ENCODE measurements around the gene KLRD1.
A peak's percentile ranks its signal among the peaks of the same experiment; 100 is the strongest.
"Not testable (repeated sequence)": the region's sequence is repeated elsewhere in the genome, so short reads cannot be mapped to it uniquely, and the experiment has no call there.

KLRD1 gene

DNA sequence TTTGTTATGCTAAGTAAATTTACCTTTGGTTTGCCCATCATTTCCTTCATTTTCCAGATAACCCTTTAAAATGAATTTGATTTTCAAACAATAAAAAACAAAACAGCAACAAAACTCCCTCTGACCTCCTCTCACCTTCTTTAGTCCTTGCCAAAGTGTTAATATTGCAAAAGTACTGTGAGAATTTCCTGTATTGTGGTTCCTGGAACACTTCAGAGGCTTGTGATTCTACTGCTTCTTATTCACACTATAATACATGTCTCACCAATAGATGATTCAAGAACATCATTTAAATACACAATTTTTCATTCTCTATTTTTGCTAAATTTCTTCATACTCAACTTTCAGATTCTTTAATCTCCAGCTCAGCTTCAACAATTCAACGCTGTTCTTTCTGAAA is at the start of gene KLRD1:
TSS of gene KLRD1 (plus strand) at position 241 of the 400 bp plus-strand sequence. CDS start 208 bp downstream, outside the sequence.
- DNase-seq: no peak

GRCh38 chr12:10260927-10261326 is 46.7 kb upstream of the KLRD1 start:
- DNase-seq: no peak

DNA sequence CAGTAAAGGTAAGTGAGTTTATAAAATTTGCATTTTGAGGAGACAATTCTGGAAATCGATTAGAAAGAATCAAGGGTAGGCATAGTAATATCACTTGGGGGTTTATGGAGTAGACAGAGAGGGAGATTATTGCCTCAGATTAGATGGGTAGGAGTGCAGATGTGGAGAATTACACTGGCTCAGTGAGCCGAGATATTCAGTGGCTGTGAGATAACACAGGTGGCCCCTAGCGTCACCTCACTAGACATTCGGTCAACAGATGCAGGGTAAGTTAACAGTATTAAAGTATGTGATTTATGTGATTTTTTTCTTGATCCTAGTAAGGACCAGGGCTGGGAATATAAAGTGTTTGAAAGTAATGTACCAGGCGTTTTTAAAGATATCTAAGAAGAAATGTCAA is 39.6 kb upstream of the KLRD1 start:
- no peak for DNase-seq

- DNase-seq: no peak
Observed at GRCh38 chr12:10272467-10272866, 35.2 kb upstream of the KLRD1 start.

- DNase-seq: no peak
Observed at GRCh38 chr12:10276774-10277173, 30.9 kb upstream of the KLRD1 start.

DNA sequence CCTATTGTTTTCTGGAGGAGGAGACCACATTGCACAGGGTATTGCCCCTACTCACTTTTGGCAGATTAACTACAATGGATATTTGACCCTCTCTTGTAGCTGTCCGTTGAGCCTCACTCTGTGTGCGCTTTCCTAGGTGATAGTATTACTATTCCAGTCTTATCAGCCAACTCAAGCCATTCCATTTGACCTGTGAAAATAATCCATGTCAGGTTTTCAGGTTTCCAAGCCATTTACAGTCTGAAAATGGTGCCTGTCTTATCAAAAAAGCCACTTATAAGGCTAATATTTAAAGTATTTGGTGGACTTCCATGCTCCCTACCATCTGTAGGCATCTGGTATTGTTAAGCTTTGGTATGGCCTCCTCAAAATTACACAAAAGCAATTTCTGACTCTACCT is 29.6 kb upstream of the KLRD1 start:
- no peak for DNase-seq

GRCh38 chr12:10279937-10280336 is 27.7 kb upstream of the KLRD1 start:
- no peak for DNase-seq

DNA sequence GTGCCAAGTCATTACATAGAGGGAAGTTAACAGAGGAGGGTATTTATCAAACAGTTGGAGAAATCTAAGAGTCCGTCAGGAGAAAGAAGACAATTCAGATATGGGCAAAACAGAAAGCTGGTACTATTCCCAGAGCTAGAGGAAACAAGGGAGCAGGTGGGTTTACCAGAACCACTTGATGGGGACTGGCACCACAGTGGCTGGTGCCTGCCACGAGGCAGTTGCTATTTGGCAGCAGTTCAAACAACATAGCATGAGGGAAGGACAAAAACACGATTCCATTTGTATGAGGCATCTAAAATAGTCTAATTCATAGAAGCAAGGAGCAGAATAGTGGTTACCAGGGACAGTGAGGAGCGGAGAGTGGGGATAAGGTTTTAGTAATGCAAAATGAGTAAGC is 24.6 kb upstream of the KLRD1 start:
- DNase-seq: no peak

DNA sequence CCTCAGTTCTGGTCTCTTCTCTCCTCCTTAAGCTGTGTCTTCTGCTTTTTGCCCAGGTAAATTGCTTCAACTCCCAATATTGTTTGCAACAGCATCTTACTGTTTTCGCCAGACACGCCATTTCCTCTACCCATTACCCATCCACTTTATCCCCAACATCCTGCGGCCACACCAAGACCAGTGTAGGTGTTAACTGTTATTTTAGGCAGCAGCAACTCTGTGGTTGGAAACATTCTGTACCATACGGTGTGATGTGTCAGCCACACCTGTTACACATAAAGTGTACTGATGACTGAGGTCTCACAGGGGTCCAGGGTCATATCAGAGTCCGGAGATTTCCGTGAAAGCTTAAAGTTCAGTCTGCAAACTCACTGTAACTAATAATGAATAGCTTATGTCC is 21.8 kb upstream of the KLRD1 start:
- no peak for DNase-seq

DNA sequence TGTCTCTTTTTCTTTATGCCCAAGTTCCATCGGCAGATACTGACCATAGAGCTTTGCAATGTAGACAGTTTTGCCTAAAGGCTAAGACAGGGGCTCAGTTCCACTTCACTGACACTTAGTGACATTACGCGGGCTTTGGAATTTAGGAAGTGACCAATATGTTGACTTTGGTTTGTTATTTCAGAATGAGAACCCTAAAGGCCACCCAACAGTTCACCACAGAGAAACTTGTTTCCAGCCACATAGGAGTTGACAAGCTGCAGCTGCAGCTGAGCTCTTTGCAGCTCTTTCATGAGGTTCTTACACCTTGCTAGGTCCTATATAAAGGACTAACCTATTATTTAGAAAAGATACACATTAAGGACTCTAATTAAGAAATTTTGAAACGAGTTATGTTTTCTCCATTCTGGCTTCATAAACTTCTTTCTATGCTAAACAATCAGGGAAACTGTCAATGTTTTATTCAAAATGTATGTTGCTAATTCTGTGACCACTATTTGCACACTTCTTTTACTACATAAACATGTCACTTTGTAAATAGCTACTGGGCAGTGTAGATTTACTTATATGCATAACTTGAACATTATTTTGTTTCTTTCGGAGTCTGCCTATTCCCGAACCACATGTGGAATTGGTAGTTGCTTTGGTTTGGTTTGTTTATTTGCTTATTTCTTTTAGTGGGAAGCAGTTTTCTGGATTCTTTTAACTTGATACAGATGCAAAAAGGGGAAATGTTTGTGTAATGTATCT is 18.5 kb upstream of the KLRD1 start:
- no peak for DNase-seq

DNA sequence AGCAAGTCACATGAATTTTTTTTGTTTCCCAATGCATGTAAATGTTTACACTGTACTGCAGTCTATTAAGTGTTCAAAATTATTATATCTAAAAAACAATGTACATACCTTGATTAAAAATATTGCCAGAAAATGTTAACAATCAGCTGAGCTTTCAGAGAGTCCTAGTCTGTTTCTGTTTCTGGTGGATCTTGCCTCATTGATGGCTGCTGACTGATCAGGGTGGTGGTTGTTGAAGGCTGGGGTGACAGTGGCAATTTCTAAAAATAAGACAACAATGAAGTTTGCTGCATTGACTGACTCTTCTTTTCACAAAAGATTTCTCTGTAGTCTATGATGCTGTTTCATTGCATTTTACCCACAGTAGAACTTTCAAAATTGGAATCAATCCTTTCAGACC is 16.6 kb upstream of the KLRD1 start:
- no peak for DNase-seq

- no peak for DNase-seq
Observed at GRCh38 chr12:10293151-10293550, 14.5 kb upstream of the KLRD1 start.

DNA sequence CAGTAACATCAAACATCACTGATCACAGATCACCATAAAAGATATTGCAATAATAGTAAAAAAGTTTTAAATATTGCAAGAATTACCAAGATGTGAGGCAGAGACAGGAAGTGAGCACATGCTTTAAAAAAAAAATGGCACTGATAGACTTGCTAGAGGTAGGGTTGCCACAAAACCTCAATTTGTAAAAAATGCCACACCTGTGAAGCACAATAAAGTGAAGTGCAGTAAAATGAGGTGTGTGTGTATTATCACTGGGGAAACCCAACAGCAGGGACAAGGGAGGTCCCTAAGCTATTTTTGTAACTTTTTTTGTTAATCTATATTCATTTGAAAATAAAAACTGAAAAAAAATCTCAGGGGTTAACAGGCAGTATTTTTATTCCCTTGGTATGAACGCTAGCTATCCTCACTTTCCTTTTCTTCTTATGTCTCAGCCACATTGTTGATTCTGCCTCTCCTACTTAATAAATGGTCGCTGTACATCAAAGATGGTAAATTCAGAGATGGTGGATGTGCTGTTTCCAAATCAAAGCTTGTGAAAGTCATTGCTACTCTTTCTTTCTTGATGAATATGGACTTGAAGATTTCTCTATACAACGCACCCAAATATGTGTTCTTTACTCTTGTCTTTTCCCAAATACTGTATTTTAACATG is 14.0 kb upstream of the KLRD1 start:
- no peak for DNase-seq

- peak in 1 of 2 donors; percentile 33 for DNase-seq
Observed at GRCh38 chr12:10301103-10301502, 6.6 kb upstream of the KLRD1 start.

- DNase-seq: no peak
Observed at GRCh38 chr12:10304161-10304574, 3.5 kb upstream of the KLRD1 start.

GRCh38 chr12:10305411-10305810 is 2.3 kb upstream of the KLRD1 start:
- DNase-seq: no peak

DNA sequence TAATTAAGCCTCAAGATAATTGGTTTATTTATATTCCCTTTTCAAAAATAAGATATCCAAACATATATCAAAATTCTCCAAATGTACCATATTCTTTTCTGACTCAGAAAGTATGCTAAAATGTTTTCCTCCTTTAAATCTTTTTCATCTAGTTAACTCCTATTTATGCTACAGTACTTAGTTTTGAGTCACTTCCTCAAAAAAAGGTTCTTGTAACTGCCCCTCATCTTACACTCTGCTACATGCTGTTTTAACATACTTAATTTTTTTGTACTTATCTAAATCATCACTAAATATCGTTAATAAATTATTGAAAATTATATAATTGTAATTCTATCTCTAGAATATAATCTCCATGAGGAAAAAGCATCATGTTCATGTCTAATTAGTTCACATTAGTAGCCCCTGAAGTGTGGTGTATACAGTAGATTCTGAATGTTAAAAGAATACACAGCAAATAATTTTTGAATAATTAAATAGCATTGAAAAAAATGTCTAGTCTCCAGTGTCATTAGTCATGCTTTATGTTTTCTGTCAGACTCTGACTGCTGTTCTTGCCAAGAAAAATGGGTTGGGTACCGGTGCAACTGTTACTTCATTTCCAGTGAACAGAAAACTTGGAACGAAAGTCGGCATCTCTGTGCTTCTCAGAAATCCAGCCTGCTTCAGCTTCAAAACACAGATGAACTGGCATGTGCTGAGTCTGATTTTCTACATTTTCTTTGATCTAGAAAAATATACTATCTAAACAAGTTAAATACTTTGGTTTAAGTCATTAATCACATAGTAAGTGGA is 3.5 kb downstream of the KLRD1 start:
- DNase-seq: no peak

- no peak for DNase-seq
Observed at GRCh38 chr12:10319388-10319787, 11.7 kb downstream of the KLRD1 start.

DNA sequence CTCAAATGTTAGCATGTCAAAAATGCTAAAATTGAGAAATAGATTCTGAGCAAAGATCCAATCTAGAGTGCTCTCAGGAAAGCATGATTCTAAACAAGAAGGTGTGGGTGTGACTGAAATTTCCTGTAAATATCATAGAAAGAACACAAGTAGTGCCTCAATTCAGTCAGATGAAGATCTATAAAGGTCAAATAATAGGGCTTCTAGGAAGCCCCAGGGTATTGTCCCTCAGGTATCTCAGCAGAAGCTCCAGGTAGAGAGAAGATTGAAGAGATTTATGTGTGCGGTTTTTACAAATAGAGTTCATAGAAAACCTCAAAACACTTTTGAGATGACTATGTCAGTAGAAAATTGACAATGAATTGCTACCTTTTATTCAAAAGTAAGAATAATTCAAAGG is 13.0 kb downstream of the KLRD1 start:
- no peak for DNase-seq

- not testable (repeated sequence) for DNase-seq
Observed at GRCh38 chr12:10328691-10329090, 21.0 kb downstream of the KLRD1 start.

- DNase-seq: no peak
Observed at GRCh38 chr12:10331642-10332239, 24.1 kb downstream of the KLRD1 start.

DNA sequence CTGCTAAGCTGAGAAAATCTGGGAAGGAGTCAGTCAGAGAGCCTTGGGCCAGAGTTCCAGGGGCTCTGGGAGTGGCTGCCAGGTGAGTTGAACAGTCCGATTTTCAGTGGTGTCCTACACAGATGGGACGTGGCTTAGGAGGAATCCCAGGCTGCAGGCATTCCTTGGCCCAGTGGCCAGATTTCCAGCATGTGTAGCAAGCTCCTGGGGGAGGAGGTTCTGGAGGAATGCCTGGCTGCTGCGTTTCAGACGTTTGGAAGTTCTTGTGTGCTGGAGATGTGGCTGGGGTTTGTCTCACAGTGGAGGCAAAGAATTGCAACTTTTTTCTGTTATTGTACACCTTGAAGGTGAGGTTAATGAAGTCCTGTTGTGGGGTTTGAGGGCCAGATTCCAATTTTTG is 28.5 kb downstream of the KLRD1 start:
- DNase-seq: not testable (repeated sequence)

DNA sequence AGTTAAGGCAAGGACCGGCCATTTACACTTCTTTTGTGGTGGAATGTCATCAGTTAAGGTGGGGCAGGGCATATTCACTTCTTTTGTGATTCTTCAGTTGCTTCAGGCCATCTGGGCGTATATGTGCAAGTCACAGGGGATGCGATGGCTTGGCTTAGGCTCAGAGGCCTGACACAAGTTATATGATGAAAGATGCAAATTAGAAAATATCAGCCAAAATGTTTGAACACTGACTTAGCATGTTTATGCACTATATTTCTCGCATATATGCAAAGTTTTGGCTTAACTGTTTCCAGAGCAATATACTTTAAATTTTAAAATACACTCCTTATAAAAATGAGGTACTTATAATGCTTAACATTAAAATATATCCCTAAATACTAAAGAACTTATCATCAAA is 30.8 kb downstream of the KLRD1 start:
- DNase-seq: not testable (repeated sequence)

Measured in stimulated activated CD4-positive, alpha-beta T cell treated with anti-CD3 and anti-CD28 coated beads, Interleukin-2, amount 100 ng/mL, for 48 hours (primary cell).